Measurements from ENCODE around the gene TTYH2. TPM values are rescaled to one million over a fixed set of nuclear protein-coding genes. Genes with fewer than 3 reads are reported as not detected.
"Not testable (repeated sequence)": the region's sequence is repeated elsewhere in the genome, so short reads cannot be mapped to it uniquely, and the experiment has no call there.

Gene TTYH2
- total RNA-seq, 1 donor from 2014 or later = 0.69 TPM

- H3K4me1 Mint-ChIP-seq (ENCODE audit: low read depth) = peaks cover 12% of the 10 kb centered on the region
- H3K9me3 Mint-ChIP-seq (ENCODE audit: low read depth) = no peaks in the 10 kb centered on the region
- H3K27me3 Mint-ChIP-seq = no peaks in the 10 kb centered on the region
- no peak for TF ChIP-seq CTCF (IDR thresholded peaks at IDR 0.05; ENCODE audit: unreplicated experiment)
- H3K27ac Mint-ChIP-seq = no peak overlapping the region
- no peak for DNase-seq (ENCODE audit: low spot score, unreplicated experiment)
- no peak overlapping the region for H3K4me3 Mint-ChIP-seq (ENCODE audit: low read depth)
- H3K36me3 Mint-ChIP-seq (ENCODE audit: insufficient read depth) = no peaks in the 10 kb centered on the region
Observed at GRCh38 chr17:74186498-74186897, 26.9 kb upstream of the TTYH2 start.

GRCh38 chr17:74187761-74188160 is 25.6 kb upstream of the TTYH2 start:
- Mint-ChIP-seq H3K27ac (no peak overlapping the region), H3K9me3 (ENCODE audit: low read depth) (no peaks in the 10 kb centered on the region), H3K27me3 (no peaks in the 10 kb centered on the region), H3K36me3 (ENCODE audit: insufficient read depth) (no peaks in the 10 kb centered on the region), H3K4me3 (ENCODE audit: low read depth) (no peak overlapping the region), H3K4me1 (ENCODE audit: low read depth) (peaks cover 9% of the 10 kb centered on the region)
- DNase-seq (ENCODE audit: low spot score, unreplicated experiment) = no peak
- no peak for TF ChIP-seq CTCF (IDR thresholded peaks at IDR 0.05; ENCODE audit: unreplicated experiment)

GRCh38 chr17:74188687-74189086 is 24.7 kb upstream of the TTYH2 start:
- not testable (repeated sequence) for H3K4me3 Mint-ChIP-seq (ENCODE audit: low read depth); DNase-seq (ENCODE audit: low spot score, unreplicated experiment); H3K27me3 Mint-ChIP-seq; H3K9me3 Mint-ChIP-seq (ENCODE audit: low read depth); H3K27ac Mint-ChIP-seq; H3K36me3 Mint-ChIP-seq (ENCODE audit: insufficient read depth); H3K4me1 Mint-ChIP-seq (ENCODE audit: low read depth)

GRCh38 chr17:74190154-74190553 is 23.2 kb upstream of the TTYH2 start:
- no peak for DNase-seq (ENCODE audit: low spot score, unreplicated experiment)
- Mint-ChIP-seq H3K4me3 (ENCODE audit: low read depth) (no peak overlapping the region), H3K4me1 (ENCODE audit: low read depth) (peaks cover 9% of the 10 kb centered on the region), H3K27ac (no peak overlapping the region), H3K36me3 (ENCODE audit: insufficient read depth) (no peaks in the 10 kb centered on the region), H3K27me3 (peaks cover 12% of the 10 kb centered on the region), H3K9me3 (ENCODE audit: low read depth) (no peaks in the 10 kb centered on the region)
- no peak for TF ChIP-seq CTCF (IDR thresholded peaks at IDR 0.05; ENCODE audit: unreplicated experiment)

GRCh38 chr17:74190807-74191406 is 22.5 kb upstream of the TTYH2 start:
- no peaks in the 10 kb centered on the region for H3K36me3 Mint-ChIP-seq (ENCODE audit: insufficient read depth)
- H3K4me3 Mint-ChIP-seq (ENCODE audit: low read depth) = no peak overlapping the region
- H3K9me3 Mint-ChIP-seq (ENCODE audit: low read depth) = no peaks in the 10 kb centered on the region
- peaks cover 9% of the 10 kb centered on the region for H3K4me1 Mint-ChIP-seq (ENCODE audit: low read depth)
- H3K27me3 Mint-ChIP-seq = peaks cover 18% of the 10 kb centered on the region
- H3K27ac Mint-ChIP-seq = no peak overlapping the region
- peak; percentile 54 for DNase-seq (ENCODE audit: low spot score, unreplicated experiment)
- TF ChIP-seq CTCF (IDR thresholded peaks at IDR 0.05; ENCODE audit: unreplicated experiment) = no peak
